Mesenchymal stem cell (in vitro differentiated cells and primary cell): ENCODE data around the gene GABRR3.

ENCODE experiments used
- DNase-seq: peaks from one replicate; pipeline ENCODE4 v3.0.0-alpha.2; 2013
- H2AFZ ChIP-seq: one replicate; pipeline ENCODE4 v1.6.1; 2013; ENCODE audit warnings: low read depth, mild to moderate bottlenecking, control low read depth, inconsistent platforms, low read length, moderate library complexity
- H2AK5ac ChIP-seq: 2 replicates; pipeline ENCODE4 v1.6.1; 2013; ENCODE audit warnings: low read length, moderate library complexity, mild to moderate bottlenecking, inconsistent platforms; ENCODE audit not compliant: severe bottlenecking
- H2BK120ac ChIP-seq: one replicate; pipeline ENCODE4 v1.6.1; 2013; ENCODE audit warnings: low read depth, mild to moderate bottlenecking, inconsistent platforms, low read length, moderate library complexity
- H2BK12ac ChIP-seq, 2 experiments: one replicate each; pipeline ENCODE4 v1.6.1; 2013; ENCODE audit warnings: inconsistent platforms in 2 of 2, low read length in 2 of 2, mild to moderate bottlenecking in 2 of 2, moderate library complexity in 2 of 2, control low read depth in 1 of 2
- H2BK15ac ChIP-seq: one replicate; pipeline ENCODE4 v1.6.1; 2013; ENCODE audit warnings: mild to moderate bottlenecking, low read depth, inconsistent platforms; ENCODE audit not compliant: poor library complexity, severe bottlenecking
- H2BK5ac ChIP-seq: 2 replicates; pipeline ENCODE4 v1.6.1; 2013; ENCODE audit warnings: low read depth, mild to moderate bottlenecking, low read length, control low read depth, inconsistent platforms; ENCODE audit not compliant: poor library complexity, severe bottlenecking
- H3K14ac ChIP-seq, 2 experiments: one replicate each; pipeline ENCODE4 v1.6.1; 2013; ENCODE audit warnings: inconsistent platforms in 2 of 2, low read length in 2 of 2, control low read depth in 1 of 2, mild to moderate bottlenecking in 1 of 2, moderate library complexity in 1 of 2
- H3K18ac ChIP-seq, 2 experiments: one replicate each; pipeline ENCODE4 v1.6.1; 2013; ENCODE audit warnings: inconsistent platforms in 2 of 2, low read length in 2 of 2, control low read depth in 1 of 2, low read depth in 1 of 2, mild to moderate bottlenecking in 1 of 2
- H3K23ac ChIP-seq, 2 experiments: one replicate each; pipeline ENCODE4 v1.6.1; 2013; ENCODE audit warnings: inconsistent platforms in 2 of 2, low read length in 2 of 2, mild to moderate bottlenecking in 2 of 2, moderate library complexity in 2 of 2, control low read depth in 1 of 2
- H3K27ac ChIP-seq: 2 replicates; pipeline ENCODE4 v1.5.1; 2013; ENCODE audit warnings: mild to moderate bottlenecking, moderate library complexity, low read length, control low read depth, inconsistent platforms; ENCODE audit not compliant: poor library complexity, severe bottlenecking
- H3K27me3 ChIP-seq, 2 experiments: 2 replicates each; pipeline versions ENCODE4 v1.6.1 to v1.7.0; 2013; ENCODE audit warnings: low read length in 2 of 2, mild to moderate bottlenecking in 2 of 2, moderate library complexity in 2 of 2, control low read depth in 1 of 2, inconsistent platforms in 1 of 2; ENCODE audit not compliant: control insufficient read depth in 1 of 2, insufficient read depth in 1 of 2
- H3K36me3 ChIP-seq, 2 experiments: 2 replicates each; pipeline versions ENCODE4 v1.6.1 to v1.7.0; 2013; ENCODE audit warnings: low read length in 2 of 2, control low read depth in 1 of 2, inconsistent platforms in 1 of 2, low read depth in 1 of 2, mild to moderate bottlenecking in 1 of 2; ENCODE audit not compliant: insufficient read depth in 2 of 2, control insufficient read depth in 1 of 2
- H3K4ac ChIP-seq, 2 experiments: one replicate each; pipeline ENCODE4 v1.6.1; 2013; ENCODE audit warnings: inconsistent platforms in 2 of 2, low read length in 2 of 2, mild to moderate bottlenecking in 2 of 2, moderate library complexity in 2 of 2, control low read depth in 1 of 2, low read depth in 1 of 2
- H3K4me1 ChIP-seq: 2 replicates; pipeline ENCODE4 v1.6.1; 2013; ENCODE audit warnings: low read depth, low read length, control low read depth; ENCODE audit not compliant: control insufficient read depth, insufficient read depth
- H3K4me2 ChIP-seq: 2 replicates; pipeline ENCODE4 v1.6.1; 2013; ENCODE audit warnings: low read length, mild to moderate bottlenecking, inconsistent platforms; ENCODE audit not compliant: poor library complexity, severe bottlenecking
- H3K4me3 ChIP-seq, 2 experiments: 2 replicates each; pipeline versions ENCODE4 v1.5.1 to v1.7.0; 2013; ENCODE audit warnings: low read length in 2 of 2, mild to moderate bottlenecking in 2 of 2, control low read depth in 1 of 2, low read depth in 1 of 2; ENCODE audit not compliant: insufficient read depth in 1 of 2
- H3K79me1 ChIP-seq: replicated peaks from 2 replicates; pipeline ENCODE4 v1.6.1; 2013; ENCODE audit warnings: mild to moderate bottlenecking, control low read depth, low read length, inconsistent platforms; ENCODE audit not compliant: poor library complexity, severe bottlenecking
- H3K9ac ChIP-seq: 2 replicates; pipeline ENCODE4 v1.7.0; 2013; ENCODE audit warnings: mild to moderate bottlenecking, low read length, moderate library complexity
- H3K9me3 ChIP-seq: 2 replicates; pipeline ENCODE4 v1.7.0; 2013; ENCODE audit warnings: mild to moderate bottlenecking, low read length; ENCODE audit not compliant: control insufficient read depth
- H4K8ac ChIP-seq: one replicate; pipeline ENCODE4 v1.6.1; 2013; ENCODE audit warnings: inconsistent platforms, mild to moderate bottlenecking, low read length, moderate library complexity
- H4K91ac ChIP-seq: one replicate; pipeline ENCODE4 v1.6.1; 2013; ENCODE audit warnings: mild to moderate bottlenecking, low read length, inconsistent platforms
- WGBS: methylation state at CpG from one replicate; pipeline ENCODE4 v1.1.7; 2013; ENCODE audit warnings: mixed read lengths; 5-methylcytosine and 5-hydroxymethylcytosine counted together

GABRR3 gene

GRCh38 chr3:97975466-97975865 is 59.6 kb downstream of the GABRR3 start:
- H3K27me3 ChIP-seq = no peaks in the 10 kb centered on the region
- no peak overlapping the region for H2AK5ac ChIP-seq
- H3K23ac ChIP-seq = no peak overlapping the region
- H4K8ac ChIP-seq = no peak overlapping the region
- H3K9me3 ChIP-seq = no peaks in the 10 kb centered on the region
- no peak overlapping the region for H3K14ac ChIP-seq
- no peaks in the 10 kb centered on the region for H3K79me1 ChIP-seq
- H2BK15ac ChIP-seq = no peak overlapping the region
- WGBS = no CpG with 5 or more reads among the region's 1 CpG
- no peaks in the 10 kb centered on the region for H3K4me1 ChIP-seq
- no peaks in the 10 kb centered on the region for H3K36me3 ChIP-seq
- no peak overlapping the region for H3K4ac ChIP-seq
- no peak overlapping the region for H2AFZ ChIP-seq
- H4K91ac ChIP-seq = no peak overlapping the region
- DNase-seq = no peak
- H2BK5ac ChIP-seq = no peak overlapping the region
- no peak overlapping the region for H2BK120ac ChIP-seq
- H3K4me3 ChIP-seq = no peak overlapping the region
- H3K18ac ChIP-seq = no peak overlapping the region
- no peak overlapping the region for H3K27ac ChIP-seq
- H2BK12ac ChIP-seq = no peak overlapping the region
- H3K9ac ChIP-seq = no peak overlapping the region
- no peak overlapping the region for H3K4me2 ChIP-seq

DNA sequence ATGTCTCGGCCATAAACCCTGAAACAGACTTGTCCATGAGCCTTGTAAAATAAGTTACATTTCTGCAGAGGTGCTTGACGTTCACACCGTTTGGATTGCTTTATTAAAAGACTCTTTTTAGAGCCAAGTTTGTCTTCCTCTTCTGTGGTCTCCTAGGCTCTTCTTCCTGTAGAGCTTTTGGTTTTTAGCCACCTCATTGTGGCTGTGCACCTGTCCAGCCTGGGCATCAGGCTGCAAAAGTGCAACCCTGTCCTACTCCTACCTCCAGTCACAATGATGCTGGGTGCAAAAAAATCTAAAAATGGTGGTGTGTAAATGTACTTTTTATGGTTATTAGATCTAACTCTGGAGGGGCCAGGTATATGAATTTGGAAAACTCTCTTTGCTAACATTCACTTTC is 60.1 kb downstream of the GABRR3 start:
- H3K4ac ChIP-seq = no peak overlapping the region
- H2AK5ac ChIP-seq = no peak overlapping the region
- H3K4me3 ChIP-seq = no peak overlapping the region
- H3K9ac ChIP-seq = no peak overlapping the region
- no peak overlapping the region for H2AFZ ChIP-seq
- no peaks in the 10 kb centered on the region for H3K9me3 ChIP-seq
- H2BK120ac ChIP-seq = no peak overlapping the region
- H3K27ac ChIP-seq = no peak overlapping the region
- 93% methylated on average over 3 of the region's 3 CpGs for WGBS
- H4K8ac ChIP-seq = no peak overlapping the region
- no peak for DNase-seq
- H3K4me1 ChIP-seq = no peaks in the 10 kb centered on the region
- H3K18ac ChIP-seq = no peak overlapping the region
- H3K4me2 ChIP-seq = no peak overlapping the region
- H3K36me3 ChIP-seq = no peaks in the 10 kb centered on the region
- H2BK12ac ChIP-seq = no peak overlapping the region
- H3K23ac ChIP-seq = no peak overlapping the region
- H2BK15ac ChIP-seq = no peak overlapping the region
- no peaks in the 10 kb centered on the region for H3K27me3 ChIP-seq
- H3K14ac ChIP-seq = no peak overlapping the region
- no peak overlapping the region for H2BK5ac ChIP-seq
- H4K91ac ChIP-seq = no peak overlapping the region
- H3K79me1 ChIP-seq = no peaks in the 10 kb centered on the region

GRCh38 chr3:97972976-97973375 is 62.1 kb downstream of the GABRR3 start:
- WGBS = 98% methylated on average over 6 of the region's 9 CpGs
- Histone ChIP-seq H2BK120ac (no peak overlapping the region), H3K4me3 (peak overlapping the region in 1 of 2 experiments; percentile 86)

DNA sequence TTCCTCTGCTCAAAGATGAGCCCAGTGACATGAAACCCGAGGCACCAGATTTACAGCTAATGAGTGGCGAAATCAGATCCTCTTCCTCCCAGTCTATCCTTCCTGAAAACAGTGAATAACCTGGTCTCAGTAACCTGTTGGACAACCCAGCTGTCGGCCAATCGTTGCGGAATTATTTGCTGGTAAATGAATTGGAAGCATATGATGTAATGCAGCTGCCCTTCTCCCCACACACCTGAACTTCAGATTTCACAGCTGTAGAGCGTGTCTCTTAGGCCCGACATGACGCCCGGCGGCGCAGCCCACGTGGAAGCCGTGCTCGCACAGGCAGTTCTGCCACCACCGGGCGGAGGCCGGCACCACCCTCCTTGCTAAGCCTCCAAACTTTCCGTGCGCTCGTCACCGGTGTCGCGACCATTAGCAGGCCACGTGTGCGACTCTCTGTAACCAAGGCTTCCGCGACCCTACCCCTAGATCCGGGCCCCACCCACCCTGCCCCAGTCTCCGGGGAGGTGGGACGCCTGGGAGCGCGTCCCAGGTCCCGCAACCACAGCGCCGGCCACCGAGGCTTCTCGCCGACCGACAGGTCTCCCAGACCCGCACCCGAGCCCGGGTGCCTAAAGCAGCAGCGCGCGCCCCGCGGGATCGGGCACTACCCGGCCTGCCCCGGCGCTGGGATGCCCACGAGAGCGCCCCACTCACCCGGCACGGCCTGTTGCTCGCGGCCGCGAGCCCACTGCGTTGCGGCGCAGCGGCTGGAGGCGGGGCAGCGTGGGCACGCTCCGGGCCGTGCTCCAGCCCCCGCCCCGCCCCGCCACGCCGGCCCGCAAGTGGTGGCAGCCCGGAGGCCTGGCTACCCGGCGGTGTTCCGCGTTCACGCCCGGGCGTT is 63.2 kb downstream of the GABRR3 start, which contains the start of gene RIOX2:
Gene RIOX2, minus strand, starts transcription at position 753 of the 889 bp plus-strand sequence. CDS start 4,838 bp downstream, outside the sequence.
- Histone ChIP-seq H2BK5ac (no peak within 1 kb of the TSS), H2AFZ (peak within 1 kb of the TSS; percentile 76), H3K4me2 (peak within 1 kb of the TSS; percentile 8), H3K27ac (no peak within 1 kb of the TSS), H3K79me1 (no peaks in the 10 kb centered on the region), H3K4ac (peak within 1 kb of the TSS in 1 of 2 experiments; percentile 59), H3K14ac (peak within 1 kb of the TSS in 1 of 2 experiments; percentile 94), H2BK12ac (no peak within 1 kb of the TSS), H4K91ac (peak within 1 kb of the TSS; percentile 53), H3K23ac (peak within 1 kb of the TSS in 1 of 2 experiments; percentile 92), H2BK120ac (peak within 1 kb of the TSS; percentile 52), H2AK5ac (no peak within 1 kb of the TSS), H3K4me1 (peaks cover 2% of the 10 kb centered on the region), H3K4me3 (peak within 1 kb of the TSS; percentile 69 to 86), H3K9me3 (no peaks in the 10 kb centered on the region), H3K9ac (peak within 1 kb of the TSS; percentile 86), H4K8ac (peak within 1 kb of the TSS; percentile 19), H2BK15ac (no peak within 1 kb of the TSS), H3K36me3 (peaks cover 0 to 8% of the 10 kb centered on the region in 2 experiments), H3K18ac (peak within 1 kb of the TSS in 1 of 2 experiments; percentile 89), H3K27me3 (no peaks in the 10 kb centered on the region)
- 43% methylated on average over 59 of the region's 82 CpGs for WGBS
- peak; percentile 71 for DNase-seq

More at GRCh38 chr3:97972976-97973375, 62.1 kb downstream of the GABRR3 start:
- no peak overlapping the region for H2BK12ac ChIP-seq
- no peaks in the 10 kb centered on the region for H3K9me3 ChIP-seq
- no peak overlapping the region for H2AK5ac ChIP-seq
- H3K4me2 ChIP-seq = no peak overlapping the region
- H3K4ac ChIP-seq = no peak overlapping the region
- no peaks in the 10 kb centered on the region for H3K27me3 ChIP-seq
- H3K23ac ChIP-seq = no peak overlapping the region
- H3K18ac ChIP-seq = no peak overlapping the region
- peak overlapping the region; percentile 86 for H3K9ac ChIP-seq
- H3K79me1 ChIP-seq = no peaks in the 10 kb centered on the region
- no peak overlapping the region for H4K8ac ChIP-seq
- H3K27ac ChIP-seq = no peak overlapping the region
- no peaks in the 10 kb centered on the region for H3K36me3 ChIP-seq
- peaks cover 2% of the 10 kb centered on the region for H3K4me1 ChIP-seq
- H4K91ac ChIP-seq = no peak overlapping the region
- H3K14ac ChIP-seq = no peak overlapping the region
- H2BK5ac ChIP-seq = no peak overlapping the region
- no peak for DNase-seq
- no peak overlapping the region for H2AFZ ChIP-seq
- no peak overlapping the region for H2BK15ac ChIP-seq
